H1 (cell line): ENCODE measurements around the gene NEU2. TPM values are rescaled to one million over a fixed set of nuclear protein-coding genes. Genes with fewer than 3 reads are reported as not detected.

Experiments
- CHD2 ChIP-seq: IDR thresholded peaks from 2 replicates; pipeline ENCODE4 v1.6.1; 2012; ENCODE audit warnings: low read length, improper control_type of control experiment
- JUND ChIP-seq: IDR thresholded peaks from 2 replicates; pipeline ENCODE4 v1.6.1; 2011; ENCODE audit warnings: mild to moderate bottlenecking, improper control_type of control experiment, low read length
- NRF1 ChIP-seq: IDR thresholded peaks from 2 replicates; pipeline ENCODE4 v1.6.1; 2011; ENCODE audit warnings: mild to moderate bottlenecking, low read depth, low read length, improper control_type of control experiment
- polyA plus RNA-seq, 7 experiments: library from polyadenylated mRNA; depleted of rRNA in 3 of 7; stranded (reverse) in 5 of 7; unstranded in 2 of 7; fragments of >200 nt in 5 of 7; fragments of 200-250 nt in 2 of 7; gene quantifications; 1 replicate in 5 of 7; 2 replicates in 1 of 7; 4 replicates in 1 of 7; pipeline versions ENCODE4 v1.2.1 to v1.2.3, GENCODE V29; 2011 to 2013; ENCODE audit warnings: missing spikeins in 2 of 7, mixed read lengths in 2 of 7
- total RNA-seq: library from RNA; stranded (reverse); fragmentation: NEBNext Ultra II Directional; extraction: Animal tissue kit (Norgen Biotek cat#: 25700); gene quantifications from 2 replicates; pipeline ENCODE4 v1.2.1, GENCODE V29; 2021

Gene NEU2
- total and polyA plus RNA-seq, 2 of the 8 experiments (the other 6 are each of a cell fraction or from before 2014, with no cell fraction given), result 0.12 TPM; not detected in 1

GRCh38 chr2:233058717-233059546 is 26.5 kb downstream of the NEU2 start (continued):
- TF ChIP-seq JUND, result no peak
- TF ChIP-seq CHD2, result no peak
- no peak for TF ChIP-seq NRF1
